GM19351 (cell line): ENCODE measurements around the gene FOXJ2.
"Not testable (repeated sequence)": the region's sequence is repeated elsewhere in the genome, so short reads cannot be mapped to it uniquely, and the experiment has no call there.

Experiments
- ATAC-seq: cut with Tn5 transposase; IDR thresholded peaks from one replicate; pipeline ENCODE4 v1.9.1; 2021; ENCODE audit warnings: mild to moderate bottlenecking, moderate library complexity; ENCODE audit not compliant: unreplicated experiment

The FOXJ2 gene

DNA sequence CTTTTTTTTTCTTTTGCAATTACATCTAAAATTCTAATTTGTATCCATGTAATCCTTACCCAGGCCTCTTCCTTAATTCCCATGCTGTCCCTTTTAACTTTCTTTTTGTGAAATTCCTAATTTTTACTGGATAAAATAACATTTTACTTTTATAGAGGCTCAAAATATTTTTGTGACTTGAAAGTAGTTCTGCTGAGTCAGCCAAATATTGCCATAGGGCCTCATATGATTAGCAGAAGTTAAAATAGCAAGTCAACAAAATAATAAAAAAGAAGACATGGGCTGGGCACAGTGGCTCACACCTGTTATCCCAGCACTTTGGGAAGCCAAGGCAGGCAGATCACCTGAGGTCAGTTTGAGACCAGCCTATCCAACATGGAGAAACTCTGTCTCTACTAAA lies 31.6 kb downstream of the FOXJ2 start:
- no peak for ATAC-seq

DNA sequence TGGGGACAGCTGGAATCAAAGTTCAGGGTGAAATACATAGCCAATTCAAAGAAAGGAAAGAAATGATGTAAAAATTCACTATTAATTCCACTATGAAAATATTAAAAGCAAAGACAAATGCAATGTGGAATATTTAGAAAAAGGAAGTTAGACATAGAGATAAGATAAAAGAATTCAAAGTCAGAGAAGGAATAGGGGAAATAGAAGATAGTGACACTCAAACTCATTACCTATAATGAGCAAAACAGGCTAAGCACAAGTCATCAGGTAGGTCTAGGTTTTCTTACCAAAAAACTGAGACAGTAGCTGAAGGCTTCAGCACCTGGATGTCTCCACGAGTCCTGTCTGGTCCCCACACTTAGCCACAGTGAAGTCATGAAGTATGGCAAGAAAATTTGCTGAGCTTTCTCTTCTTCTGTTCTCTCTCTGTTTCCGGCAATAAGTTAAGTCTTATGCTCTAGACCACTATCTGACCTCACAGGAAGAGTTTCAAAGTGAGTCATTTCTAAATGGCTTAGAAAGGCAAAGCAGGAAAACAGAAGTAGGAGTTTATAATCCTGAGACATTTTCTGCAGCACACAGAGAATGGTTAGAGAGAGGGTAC lies 33.6 kb downstream of the FOXJ2 start, which contains the start of gene C3AR1:
Gene C3AR1 (minus strand): TSS at position 369 of the 604 bp plus-strand sequence. CDS start 6,174 bp downstream, outside the sequence.
- ATAC-seq: peak; percentile 66

DNA sequence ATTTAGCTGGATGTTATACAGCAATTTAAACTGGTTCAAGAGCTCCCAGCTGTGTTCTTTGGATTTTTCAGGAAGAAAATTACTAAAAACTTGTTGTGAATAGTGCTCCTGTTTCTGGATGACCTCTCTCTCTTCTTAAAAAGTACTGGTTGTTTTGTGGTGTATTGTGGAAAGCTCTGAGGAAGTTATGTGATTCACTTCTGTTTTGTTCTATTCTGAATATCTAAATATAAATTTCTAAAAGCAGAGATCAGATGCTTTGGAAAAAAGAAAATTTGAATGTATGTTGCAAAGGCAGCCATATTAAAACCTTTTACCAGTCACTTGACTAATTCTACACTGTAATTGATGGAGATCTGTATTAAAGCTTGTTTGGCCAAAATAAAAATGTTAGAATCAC lies 37.1 kb downstream of the FOXJ2 start:
- no peak for ATAC-seq

DNA sequence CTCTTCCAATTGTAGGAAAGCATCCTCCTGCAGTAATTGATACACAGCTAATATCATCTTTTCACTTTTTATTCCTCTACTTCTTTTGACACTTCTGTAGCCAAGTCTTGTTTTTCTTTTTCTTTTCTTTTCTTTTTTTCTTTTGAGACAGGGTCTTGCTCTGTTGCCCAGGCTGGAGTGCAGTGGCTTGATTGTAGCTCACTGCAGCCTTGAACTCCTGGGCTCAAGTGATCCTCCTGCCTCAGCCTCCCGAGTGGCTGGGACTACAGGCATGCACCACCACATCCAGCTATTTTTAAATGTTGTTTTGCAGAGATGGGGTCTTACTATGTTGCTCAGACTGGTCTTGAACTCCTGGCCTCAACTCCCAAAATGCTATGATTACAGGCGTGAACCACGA lies 39.3 kb downstream of the FOXJ2 start:
- not testable (repeated sequence) for ATAC-seq

DNA sequence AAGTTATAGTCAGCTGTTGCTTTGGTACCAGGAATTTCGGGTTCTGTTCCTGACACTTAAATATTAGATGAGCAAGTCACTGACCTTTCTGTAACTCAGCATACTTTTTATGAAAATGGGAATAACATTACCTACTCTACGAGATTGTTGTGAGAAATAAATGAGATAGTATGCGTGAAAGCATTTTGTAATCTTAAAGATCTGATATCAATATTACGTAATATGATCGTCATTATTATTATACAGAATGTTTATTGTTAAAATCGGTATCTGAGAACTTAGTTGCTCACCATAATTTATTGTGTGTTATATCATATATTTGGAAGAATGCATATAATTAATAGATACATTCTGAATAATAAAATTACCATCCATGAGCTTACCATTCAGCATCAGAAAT lies 43.4 kb downstream of the FOXJ2 start:
- ATAC-seq: no peak

DNA sequence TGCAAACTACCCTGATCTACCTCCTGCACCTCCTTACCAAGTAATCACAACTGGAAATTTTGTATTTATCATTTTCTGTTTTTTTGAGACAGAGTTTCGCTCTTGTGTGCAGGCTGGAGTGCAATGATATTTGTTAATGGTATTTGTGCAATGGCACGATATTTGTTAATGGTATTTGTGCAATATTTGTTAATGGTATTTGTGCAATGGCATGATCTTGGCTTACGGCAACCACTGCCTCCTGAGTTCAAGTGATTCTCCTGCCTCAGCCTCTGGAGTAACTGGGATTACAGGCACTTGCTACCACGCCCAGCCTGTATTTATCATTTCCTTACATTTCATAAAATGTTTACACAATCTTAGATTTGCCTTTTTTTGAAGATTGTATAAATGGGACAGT lies 43.9 kb downstream of the FOXJ2 start:
- ATAC-seq: no peak

DNA sequence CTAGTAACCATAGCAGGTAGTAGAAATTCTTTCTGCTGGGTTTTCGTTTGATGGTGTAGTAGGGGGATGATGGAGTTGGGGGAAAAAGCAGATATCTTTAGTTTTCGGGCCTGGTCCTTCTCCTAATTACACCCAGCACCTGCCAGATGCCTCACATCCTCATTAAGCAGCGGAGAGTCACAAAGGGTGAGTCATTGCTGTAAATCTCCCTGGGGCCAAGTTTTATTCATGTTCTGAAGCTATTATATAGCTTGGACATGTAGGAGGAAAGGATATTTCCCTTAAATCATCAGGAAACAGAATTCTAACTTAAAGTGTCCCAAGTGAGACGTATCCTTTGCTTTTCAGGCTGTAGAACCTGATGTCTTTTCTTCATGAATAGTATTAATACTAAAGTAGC lies 44.7 kb downstream of the FOXJ2 start:
- ATAC-seq: no peak

DNA sequence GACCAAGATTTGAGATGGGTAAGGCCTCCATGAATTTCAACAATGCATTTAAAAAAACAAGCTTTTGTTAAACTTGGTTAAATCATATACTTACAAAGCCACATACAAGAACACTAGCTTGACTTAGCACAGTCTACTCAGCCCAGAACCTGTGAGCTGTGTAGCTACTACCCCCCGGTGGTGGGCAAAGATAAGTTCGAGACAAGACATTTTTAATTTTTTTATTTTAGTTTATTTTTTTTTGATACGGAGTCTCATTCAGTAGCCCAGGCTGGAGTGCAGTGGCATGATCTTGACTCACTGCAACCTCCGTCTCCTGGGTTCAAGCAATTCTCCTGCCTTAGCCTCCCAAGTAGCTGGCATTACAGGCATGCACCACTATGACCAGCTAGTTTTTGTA lies 45.9 kb downstream of the FOXJ2 start:
- ATAC-seq: no peak

DNA sequence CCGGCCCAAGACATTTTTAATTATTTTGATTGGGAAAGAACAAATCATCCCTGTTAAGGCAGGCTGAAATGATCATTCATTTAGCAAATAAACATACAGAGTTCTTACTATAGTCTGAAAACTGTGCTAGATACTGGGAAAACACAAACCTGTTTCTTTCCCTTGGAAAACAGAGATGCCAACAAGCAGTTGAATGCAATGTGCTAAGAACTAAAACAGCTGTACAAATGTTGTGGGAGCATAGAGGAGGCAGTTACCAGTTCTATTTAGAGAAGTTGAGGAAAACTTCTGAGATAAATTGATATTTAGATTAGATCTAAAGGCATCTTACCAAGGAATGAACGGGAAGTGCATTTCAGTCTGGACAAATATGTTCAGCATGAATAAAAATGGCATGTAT lies 46.4 kb downstream of the FOXJ2 start:
- ATAC-seq: no peak

DNA sequence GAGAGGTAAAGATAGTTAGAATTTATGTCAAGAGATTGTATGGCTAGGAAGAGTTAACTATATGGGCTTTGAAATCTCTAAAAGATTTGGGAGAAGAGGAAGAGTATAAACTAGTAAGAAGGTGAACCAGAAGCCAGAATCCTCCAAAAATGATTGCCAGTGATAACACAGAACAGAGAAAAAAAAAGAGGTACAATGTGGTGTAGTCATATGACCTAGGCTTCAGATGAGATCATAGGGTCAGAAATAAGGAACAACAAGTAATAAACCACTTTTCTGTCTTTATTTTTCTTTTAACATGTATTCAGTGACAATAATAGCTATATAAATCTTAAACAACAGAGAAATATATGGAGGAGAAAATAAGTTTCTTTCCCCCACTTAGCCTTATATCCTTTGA lies 47.6 kb downstream of the FOXJ2 start:
- ATAC-seq: no peak

DNA sequence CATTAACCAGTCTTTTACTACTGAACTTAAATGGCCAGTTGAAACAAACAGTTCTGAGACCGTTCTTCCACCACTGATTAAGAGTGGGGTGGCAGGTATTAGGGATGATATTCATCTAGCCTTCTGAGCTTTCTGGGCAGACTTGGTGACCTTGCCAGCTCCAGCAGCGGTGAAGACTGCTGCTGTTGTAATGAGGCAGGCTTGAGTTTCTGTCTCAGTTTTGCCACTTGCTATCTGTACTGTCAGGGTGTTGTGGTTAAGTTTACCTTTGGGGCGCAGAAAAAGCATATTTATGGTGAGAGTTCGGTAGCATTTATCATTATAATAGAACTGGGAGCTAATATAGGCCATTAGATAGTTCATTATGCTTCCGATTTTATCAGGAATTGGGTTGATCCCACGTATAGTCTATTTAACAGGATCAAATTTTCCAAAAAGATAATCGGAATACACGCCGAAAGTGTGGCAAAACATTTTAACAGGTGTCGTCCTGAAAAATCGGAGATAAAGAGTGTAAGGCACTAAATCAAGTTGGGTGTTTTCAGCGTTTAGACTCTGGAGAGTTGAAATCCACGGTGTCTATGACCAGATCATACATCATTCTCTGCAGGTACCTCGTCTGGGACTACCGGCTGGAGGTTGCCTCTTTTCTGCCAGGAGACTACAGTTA lies 48.9 kb downstream of the FOXJ2 start:
- no peak for ATAC-seq

DNA sequence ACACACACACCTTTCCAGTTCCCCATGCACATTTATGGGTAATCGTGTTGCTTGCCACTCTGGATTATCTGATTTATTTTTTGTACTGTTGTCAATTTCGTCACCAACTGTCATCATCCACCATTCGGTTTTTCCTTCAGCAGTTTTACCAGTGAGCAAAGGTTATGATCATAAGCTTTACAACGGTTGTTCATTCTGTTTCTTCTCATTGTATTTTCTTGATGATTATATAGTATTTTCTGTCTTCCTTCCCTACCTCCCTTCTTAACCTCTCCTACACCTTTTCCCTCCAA lies 50.2 kb downstream of the FOXJ2 start:
- ATAC-seq: no peak

DNA sequence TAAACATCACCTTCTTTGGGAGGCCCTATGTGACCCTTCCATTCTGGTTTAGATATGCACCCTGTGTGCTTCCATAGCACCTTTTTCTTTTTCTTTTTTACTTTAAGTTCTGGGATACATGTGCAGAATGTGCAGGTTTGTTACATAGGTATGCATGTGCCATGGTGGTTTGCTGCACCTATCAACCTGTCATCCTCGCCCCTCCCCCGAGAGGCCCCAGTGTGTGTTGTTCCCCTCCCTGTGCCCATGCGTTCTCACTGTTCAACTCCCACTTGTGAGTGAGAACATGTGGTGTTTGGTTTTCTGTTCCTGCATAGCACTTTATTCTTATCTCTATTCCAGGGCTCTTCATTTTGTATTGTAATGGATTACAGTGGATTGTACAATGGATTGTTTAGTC lies 51.8 kb downstream of the FOXJ2 start:
- not testable (repeated sequence) for ATAC-seq

DNA sequence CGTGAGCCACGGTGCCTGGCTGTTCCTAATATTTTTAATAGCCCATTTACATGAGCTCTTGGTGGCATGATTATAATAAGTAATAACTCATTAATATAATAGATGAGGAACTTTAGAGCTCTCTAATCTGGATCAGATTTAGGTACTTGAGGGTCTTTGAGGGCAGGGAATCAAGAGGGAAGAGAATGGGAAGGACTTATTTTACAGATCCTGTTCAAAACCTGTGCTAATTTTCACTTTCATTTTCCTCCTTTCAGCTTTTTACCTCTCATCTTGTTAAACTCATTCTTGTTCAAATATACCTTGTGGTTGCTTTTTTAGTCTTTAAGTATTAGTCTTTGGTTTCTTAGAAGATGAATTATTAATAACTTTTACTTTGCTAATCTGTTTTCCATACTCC lies 55.1 kb downstream of the FOXJ2 start:
- ATAC-seq: no peak

DNA sequence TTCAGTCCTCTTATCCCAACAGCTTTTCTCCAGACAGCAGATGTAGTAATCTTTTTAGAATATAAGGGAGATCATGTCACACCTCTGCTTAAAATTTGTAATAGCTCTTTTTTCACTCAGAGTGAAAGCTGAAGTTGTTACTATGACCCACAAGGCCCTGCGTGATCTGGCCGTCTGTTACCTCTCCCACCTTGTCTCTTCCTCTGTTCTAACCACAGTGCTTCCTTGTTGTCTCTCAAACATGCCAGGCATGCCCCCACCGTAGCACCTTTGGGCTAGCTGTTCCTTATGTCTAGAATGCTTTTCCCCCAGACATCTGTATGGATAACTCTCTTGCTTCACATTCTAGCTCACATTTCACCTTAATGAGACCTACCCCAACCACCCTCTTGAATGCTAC lies 56.1 kb downstream of the FOXJ2 start:
- ATAC-seq: no peak

DNA sequence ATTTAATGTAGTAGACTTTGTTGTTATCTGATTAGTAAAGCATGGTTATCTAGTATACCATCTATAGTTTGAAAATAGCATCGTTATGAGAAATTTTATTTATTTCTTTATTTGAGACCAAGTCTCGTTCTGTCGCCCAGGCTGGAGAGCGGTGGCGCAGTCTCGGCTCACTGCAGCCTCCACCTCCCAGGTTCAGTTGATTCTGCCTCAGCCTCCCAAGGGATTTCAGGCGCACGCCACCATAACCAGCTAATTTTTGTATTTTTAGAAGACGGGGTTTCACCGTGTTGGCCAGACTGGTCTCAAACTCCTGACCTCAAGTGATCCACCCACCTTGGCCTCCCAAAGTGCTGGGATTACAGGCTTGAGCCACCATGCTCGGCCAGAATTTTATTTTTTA lies 56.8 kb downstream of the FOXJ2 start:
- not testable (repeated sequence) for ATAC-seq

DNA sequence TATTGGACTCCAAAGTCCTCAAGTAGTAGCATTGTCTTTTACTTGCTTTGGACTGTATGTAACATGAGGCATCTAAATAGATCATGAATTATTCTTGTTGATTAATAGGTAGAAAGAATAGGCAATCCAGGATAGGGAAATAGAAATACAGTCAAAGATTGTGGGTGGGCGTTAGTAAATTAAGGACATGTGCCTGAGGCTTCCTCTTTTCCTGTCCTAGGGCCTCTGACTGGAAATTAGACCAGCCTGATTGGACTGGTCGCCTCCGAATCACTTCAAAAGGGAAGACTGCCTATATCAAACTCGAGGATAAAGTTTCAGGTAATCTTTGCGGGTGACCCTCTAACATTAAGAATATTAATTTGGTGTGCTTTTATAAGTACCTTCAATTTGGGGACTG lies 57.2 kb downstream of the FOXJ2 start:
- ATAC-seq: no peak

DNA sequence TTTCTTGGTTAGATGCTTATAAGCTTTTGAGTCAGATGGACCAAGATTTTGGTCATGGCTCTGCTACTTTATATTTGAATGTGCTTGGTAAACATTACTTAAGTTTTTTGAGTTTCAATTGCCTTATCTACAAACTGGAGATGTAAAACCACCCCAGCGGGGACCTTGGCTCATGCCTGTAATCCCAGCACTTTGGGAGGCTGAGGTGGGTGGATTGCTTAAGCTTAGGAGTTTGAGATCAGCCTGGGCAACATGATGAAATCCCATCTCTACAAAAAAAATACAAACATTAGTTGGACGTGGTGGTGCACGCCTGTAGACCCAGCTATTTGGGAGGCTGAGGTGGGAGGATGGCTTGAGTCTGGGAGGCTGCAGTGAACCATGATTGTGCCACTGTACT lies 60.8 kb downstream of the FOXJ2 start:
- no peak for ATAC-seq

DNA sequence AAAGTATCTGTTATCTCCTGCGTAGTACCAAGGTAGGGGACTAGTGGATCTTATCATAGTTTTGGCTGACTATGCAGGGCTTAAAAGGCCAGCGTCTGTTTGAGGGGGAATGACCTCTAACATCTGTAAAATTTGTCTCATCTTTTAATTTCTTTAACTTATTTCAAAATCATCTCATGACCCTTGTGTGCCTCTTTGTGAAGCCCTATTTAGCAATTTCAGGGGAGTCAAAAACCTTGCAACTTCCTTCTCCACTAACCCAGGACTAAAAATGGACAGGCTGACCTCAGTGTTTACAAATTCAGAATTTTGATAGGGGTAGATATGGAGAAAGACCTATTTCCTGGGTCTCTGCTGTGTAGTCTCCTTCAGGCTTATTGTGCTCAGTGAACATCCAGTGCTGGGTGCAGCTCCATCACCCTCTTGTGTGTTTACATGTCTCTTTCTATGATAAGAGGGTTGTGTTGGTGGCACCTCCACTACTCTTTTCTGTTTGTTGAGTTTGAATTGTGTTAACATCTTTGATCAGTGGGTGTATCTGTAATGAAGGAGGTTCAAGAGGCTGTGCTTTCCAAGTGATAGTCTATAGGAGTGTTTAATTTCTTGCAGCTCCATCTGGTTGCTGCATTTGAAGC lies 63.9 kb downstream of the FOXJ2 start:
- no peak for ATAC-seq

DNA sequence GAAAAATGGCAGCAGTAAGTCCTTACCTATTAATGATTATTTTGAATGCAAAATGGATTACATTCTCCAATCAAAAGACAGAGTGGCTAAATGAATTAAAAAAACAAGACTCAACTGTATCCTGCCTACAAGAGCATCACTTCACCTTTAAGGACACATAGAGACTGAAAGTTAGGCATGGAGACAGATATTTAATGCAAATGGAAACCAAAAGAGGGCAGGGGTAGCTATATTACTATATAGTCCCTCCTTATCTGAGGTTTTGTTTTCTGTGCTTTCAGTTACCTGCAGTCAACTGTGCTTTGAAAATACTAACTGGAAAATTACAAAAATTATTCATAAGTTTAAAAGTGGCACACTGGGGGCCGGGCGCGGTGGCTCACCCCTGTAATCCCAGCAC lies 66.7 kb downstream of the FOXJ2 start:
- ATAC-seq: no peak
